ENCODE results near the gene SLC16A2. TPM values are rescaled to one million over a fixed set of nuclear protein-coding genes. Genes with fewer than 3 reads are reported as not detected.
"Not testable (repeated sequence)": the region's sequence is repeated elsewhere in the genome, so short reads cannot be mapped to it uniquely, and the experiment has no call there.

Gene SLC16A2
- total RNA-seq, 2 donors from 2014 or later = 0.70 to 2.1 TPM

DNA sequence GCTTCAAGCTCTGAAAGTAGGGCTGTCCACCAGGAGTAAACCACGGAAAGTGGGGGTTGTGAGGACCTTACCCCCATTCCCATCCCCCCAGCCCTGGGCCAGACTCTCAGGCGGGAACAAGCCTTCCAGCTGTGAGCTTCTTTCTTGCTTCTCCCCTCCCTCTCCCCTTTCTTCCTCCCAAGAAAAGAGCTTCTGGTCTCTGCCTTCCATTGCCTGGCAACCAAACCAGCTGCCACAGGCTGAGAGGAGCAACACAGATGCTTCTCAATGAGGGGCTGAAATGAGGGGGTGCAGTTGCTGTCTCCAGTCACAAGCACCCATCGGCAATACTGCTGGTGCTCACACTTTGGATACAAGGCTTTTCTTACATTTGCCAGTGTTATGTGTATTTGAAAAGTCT, 72.5 kb downstream of the SLC16A2 start:
- intact Hi-C loops (cut with DNase I, micrococcal nuclease) = no loop called here
- no peak for ATAC-seq

DNA sequence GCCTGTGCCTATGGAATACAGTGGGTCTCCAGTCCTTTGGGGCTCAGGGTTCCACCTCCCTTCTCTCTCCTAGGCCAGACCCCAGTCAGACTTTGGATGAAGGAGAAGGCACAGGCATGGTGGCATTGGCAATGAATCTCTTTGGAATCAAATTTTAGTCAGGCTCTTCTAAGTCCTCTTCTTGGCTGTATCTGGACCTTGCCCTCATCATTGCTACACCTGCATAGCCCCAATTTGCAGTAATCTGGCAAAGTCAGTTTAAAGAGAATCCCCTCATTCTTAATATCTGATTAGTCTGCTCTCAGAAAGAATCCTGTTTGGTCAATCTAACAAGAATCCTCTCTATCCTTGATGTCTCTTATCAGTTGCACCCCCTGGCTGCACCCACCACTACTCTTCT, 77.6 kb downstream of the SLC16A2 start:
- intact Hi-C loops (cut with DNase I, micrococcal nuclease) = no loop called here
- ATAC-seq (no peak), DNase-seq (no peak)

More for the DNA sequence above, 72.5 kb downstream of the SLC16A2 start:
- DNase-seq = no peak

DNA sequence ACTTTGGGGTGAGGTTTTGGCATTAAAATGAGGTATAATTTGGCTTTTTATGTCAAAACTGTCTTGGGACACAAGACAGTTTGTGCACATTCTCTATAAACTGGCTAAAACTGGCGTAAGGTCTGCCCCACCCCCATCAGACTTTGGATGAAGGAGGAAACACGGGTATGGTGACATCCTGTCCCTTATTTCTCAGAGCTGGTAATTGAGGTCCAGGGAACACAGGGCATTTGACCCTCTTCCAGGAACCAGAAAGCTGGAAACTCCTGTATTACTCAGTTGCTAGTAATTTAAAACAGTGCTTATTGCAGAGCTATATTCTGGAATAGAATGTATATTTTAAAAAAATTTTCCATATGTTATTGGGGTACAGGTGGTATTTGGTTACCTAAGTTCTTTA, 78.8 kb downstream of the SLC16A2 start:
- DNase-seq (no peak), ATAC-seq (no peak)
- intact Hi-C loops (cut with DNase I, micrococcal nuclease) = no loop called here

DNA sequence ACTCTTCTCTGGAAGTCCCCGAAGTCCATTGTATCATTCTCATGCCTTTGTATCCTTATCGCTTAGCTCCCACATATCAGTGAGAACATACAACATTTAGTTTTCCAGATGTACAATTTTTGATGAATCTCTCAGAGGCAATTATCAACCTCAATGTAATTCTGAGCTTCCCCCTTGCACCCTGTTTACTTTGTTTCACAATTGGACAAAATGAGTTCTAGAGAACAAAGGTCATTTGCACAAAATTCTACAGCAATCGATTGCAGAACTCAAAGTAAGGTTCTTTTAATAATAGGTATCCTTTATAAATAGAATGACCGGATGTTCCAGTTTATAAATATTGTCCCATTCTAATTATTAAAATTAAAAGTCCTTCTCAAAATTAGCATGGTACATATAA, 79.3 kb downstream of the SLC16A2 start:
- DNase-seq (no peak), ATAC-seq (no peak)
- intact Hi-C loops (cut with DNase I, micrococcal nuclease) = no loop called here

DNA sequence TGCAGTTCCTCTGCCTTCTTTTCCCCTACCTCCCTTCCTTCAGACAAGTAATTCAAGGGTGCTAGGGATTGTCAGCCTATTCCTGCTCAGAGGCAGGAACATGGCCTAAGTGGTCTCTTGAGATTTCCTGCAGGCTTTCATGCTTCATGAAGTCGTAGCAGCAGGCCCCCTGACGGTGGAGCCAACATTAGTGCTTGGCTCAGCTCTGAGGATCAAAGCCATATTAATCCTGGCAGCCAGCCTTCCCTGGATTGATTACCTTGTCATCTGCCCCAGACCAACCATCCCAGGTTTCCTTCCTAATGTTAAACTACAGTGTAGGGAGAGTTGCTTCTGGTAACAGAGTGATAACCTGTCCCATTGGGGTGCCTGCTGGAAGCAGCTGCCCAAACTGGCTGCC, 84.1 kb downstream of the SLC16A2 start:
- intact Hi-C loops (cut with DNase I, micrococcal nuclease) = no loop called here
- ATAC-seq = no peak
- DNase-seq = no peak

DNA sequence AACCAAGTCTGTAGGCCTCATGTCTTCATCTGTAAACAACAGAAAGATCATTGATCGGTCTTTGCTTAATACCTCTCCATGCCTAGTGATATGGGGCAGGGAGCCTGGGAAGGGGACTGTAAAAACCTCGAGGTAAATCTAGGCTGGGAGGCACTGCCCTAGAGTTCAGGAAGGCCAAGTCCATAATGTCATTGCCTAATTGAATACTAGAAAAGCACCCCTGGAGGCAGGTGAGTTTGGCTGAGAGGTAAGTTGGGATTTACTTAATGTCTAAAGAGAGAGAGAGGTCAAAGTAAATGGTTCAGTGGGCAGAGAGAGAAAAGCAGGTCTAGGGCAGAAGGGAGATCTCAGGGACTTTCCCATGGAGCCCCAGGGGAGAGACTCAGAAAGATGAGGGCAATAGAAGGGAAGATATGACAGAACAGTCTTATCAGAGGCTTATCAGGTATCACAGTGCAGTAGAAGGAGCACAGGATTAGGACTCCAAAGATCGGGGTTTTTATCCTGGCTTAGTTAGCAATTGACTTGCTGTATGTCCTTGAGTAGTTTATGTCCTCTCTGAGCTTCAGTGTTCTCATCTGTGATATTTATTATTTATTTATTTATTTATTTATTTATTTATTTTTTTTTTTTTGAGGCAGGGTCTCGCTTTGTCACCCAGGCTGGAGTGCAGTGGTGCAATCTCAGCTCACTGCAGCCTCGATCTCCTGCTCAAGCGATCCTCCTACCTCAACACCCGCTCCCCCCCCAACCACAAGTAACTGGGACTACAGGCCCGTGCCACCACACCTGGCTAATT, 85.2 kb downstream of the SLC16A2 start:
- intact Hi-C loops (cut with DNase I, micrococcal nuclease) = no loop called here
- ATAC-seq (no peak), DNase-seq (no peak)

DNA sequence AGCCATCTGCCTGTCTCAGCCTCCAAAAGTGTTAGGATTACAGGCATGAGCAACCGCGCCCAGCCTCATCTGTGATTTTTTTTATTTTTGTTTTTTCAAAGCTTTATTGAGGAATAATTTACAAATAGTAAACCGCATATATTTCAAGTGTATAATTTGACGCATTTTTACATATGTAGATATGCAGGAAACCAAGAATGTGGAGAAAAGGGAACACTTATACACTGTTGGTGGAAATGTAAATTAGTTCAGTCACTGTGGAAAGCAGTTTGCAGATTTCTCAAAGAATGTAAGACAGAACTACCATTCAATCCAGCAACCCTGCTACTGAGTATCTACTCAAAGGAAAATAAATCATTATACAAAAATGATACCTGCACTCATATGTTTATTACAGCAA, 85.9 kb downstream of the SLC16A2 start:
- DNase-seq (no peak), ATAC-seq (no peak)
- intact Hi-C loops (cut with DNase I, micrococcal nuclease) = no loop called here

DNA sequence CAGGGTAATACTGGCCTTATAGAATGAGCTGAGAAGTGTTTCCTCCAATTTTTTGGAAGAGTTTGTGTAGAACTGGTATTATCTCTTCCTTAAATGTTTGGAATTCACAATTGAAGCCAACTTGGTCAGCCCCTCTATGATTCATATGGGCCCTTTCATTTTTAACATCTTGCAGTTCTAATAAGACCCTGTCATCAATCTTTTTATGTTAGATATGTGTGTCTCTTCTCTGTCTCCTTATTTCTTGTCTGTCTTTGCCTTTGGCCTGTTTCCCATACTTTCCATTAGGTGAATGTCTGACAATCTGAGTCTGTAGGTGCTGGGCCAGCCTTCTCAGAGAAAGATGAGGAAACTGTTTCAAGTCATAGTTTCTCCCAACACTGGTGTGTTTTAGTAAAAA, 88.7 kb downstream of the SLC16A2 start:
- DNase-seq = no peak
- ATAC-seq = no peak
- intact Hi-C loops (cut with DNase I, micrococcal nuclease) = no loop called here

DNA sequence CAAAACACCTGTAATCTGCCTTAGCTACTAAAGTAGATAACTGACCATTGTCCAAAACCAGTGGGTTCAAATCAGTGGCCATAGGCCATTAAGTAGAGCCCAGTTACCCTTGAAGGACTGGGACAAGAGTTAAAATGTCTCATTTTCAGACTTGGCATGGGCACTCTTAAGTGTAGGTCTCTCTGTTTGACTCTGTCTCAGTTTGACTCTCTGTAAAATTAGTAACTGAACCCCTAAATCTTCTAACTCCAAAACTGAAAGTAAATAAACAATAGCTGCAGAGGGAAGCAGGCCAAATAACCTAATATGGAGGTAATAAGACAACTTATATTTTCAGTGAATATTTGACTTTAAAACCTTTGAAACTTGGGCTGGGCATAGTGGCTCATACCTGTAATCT, 89.1 kb downstream of the SLC16A2 start:
- ATAC-seq (no peak), DNase-seq (no peak)
- intact Hi-C loops (cut with DNase I, micrococcal nuclease) = no loop called here

DNA sequence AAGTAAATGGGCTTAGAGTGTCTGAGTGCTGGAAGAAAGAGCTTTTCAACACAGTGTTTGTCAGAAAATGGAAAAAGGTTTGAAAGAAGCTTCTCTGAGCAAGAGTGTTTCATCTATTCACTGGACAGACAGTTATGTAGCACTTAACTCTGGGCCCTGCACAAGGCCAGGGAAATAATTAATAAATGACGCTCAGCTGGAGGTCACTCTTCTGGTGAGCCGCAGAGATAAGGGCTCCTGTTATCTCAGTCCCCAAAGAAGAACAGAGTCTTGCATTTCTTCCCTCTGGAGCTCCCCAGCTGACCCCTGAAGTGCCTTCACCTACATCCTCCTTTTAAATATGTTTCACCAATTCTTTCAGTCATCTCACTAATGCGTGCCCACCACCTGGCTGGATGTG, 90.4 kb downstream of the SLC16A2 start:
- intact Hi-C loops (cut with DNase I, micrococcal nuclease) = no loop called here
- no peak for DNase-seq

DNA sequence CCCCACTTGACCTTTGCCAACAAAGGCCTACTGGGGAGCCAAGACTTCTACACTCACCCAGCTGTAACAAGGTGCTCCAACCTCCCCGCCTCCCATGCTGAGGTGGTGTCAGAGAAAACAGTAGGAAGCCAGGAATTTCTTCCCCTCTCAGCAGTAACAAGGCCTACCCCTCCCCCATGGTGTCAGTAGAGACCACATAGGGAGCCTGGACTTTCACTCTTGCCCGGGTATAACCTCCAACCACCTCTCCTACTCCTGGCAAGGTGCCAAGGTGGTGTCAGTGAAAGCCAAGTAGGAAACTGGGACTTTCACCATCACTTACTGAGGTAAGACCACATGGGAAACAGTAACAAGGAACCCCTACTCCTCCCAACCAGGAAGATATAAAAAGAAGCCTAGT, 93.1 kb downstream of the SLC16A2 start:
- DNase-seq = no peak
- no peak for ATAC-seq
- intact Hi-C loops (cut with DNase I, micrococcal nuclease) = no loop called here

More for the DNA sequence above, 90.4 kb downstream of the SLC16A2 start:
- no peak for ATAC-seq

DNA sequence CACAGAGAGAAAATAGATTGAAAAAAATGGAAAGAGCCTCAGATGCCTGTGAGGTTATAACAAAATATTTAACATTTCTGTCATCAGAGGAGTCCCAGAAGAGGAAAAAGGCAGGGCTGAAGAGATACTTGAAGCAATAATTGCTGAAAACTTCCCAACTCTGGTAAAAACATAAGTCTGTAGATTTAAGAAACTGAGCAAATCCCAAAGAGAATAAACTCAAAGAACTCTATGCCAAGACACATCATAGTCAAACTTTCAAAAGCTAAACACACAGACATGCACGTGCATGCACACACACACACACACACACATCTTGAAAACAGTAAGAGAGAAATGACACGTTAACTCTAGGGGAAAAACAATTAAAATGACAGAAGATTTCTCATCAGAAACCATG, 94.1 kb downstream of the SLC16A2 start:
- intact Hi-C loops (cut with DNase I, micrococcal nuclease) = no loop called here
- DNase-seq (no peak), ATAC-seq (no peak)

DNA sequence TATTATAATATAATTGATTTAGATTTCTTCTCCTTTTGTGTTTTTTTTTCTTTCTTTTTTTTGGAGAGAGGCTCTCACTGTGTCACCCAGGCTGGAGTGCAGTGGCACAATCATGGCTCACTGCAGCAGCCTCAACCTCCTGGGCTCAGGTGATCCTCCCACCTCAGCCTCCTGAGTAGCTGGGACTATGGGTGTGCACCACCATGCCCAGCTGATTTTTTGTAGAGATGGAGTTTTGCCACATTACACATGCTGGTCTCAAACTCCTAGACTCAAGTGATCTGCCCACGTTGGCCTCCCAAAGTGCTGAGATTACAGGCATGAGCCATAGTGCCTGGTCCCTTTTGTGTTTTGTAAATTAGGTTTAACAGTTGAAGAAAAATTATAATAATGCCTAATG, 94.7 kb downstream of the SLC16A2 start:
- ATAC-seq; DNase-seq; intact Hi-C loops (cut with DNase I, micrococcal nuclease): not testable (repeated sequence)

DNA sequence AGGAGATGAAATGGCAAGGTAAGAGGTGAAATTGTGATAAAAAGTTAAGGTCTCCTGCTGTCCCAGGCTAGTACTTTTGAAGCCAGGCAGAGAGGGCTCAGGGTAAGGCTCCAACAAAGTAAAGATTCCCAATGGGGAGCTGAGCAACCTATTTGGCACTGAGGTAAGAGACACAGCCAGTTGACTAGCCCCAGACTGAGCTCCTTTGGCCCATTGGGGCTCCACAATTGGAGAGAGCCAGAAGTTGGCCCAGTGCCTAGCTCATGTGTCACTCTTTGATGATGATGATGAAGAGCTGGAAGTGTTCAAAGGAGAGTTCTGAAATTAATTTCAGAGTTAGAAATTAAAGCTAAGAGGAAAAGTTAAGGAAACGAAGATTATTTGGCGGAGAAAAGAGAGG, 98.6 kb downstream of the SLC16A2 start:
- no peak for ATAC-seq
- no peak for DNase-seq
- intact Hi-C loops (cut with DNase I, micrococcal nuclease) = no loop called here

DNA sequence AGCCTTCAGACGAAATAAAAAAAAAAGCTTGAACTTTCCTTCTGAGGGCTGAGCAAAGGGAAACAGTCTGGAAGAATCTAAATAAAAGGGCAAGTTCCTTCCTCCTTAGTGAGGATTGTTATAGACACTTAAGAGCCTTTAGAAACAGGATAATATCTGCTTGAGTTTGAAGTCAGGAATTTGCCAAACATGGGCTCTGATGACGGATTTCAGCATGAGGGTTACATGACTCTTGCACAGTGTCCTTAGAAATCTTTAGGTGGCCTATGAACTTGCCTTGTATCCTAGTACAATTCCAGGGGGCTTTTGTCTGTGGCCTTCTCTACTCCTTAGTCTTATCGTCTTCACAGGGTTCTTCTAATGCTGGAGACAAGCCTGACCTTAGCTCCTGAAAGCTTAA, 99.0 kb downstream of the SLC16A2 start:
- ATAC-seq = no peak
- intact Hi-C loops (cut with DNase I, micrococcal nuclease) = no loop called here

DNA sequence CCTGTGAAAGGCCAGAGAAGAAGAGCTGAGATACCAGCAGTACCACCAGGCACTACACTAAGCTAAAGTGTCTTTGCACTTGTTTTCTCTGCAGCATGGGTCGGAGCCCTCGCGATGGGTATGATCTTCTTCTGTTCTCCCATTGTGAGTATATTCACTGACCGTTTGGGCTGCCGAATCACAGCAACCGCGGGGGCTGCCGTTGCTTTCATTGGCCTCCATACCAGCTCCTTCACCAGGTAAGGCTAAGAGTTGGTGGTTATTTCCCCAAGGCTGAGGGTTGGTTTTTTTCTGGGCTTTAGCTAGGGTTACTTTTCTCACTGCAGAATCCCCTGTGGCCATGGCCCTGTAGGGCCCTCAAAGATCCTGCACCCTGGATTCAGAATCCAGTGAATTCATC, 99.6 kb downstream of the SLC16A2 start:
- no peak for ATAC-seq
- DNase-seq = no peak
- intact Hi-C loops (cut with DNase I, micrococcal nuclease) = no loop called here

More for the DNA sequence above, 99.0 kb downstream of the SLC16A2 start:
- no peak for DNase-seq

DNA sequence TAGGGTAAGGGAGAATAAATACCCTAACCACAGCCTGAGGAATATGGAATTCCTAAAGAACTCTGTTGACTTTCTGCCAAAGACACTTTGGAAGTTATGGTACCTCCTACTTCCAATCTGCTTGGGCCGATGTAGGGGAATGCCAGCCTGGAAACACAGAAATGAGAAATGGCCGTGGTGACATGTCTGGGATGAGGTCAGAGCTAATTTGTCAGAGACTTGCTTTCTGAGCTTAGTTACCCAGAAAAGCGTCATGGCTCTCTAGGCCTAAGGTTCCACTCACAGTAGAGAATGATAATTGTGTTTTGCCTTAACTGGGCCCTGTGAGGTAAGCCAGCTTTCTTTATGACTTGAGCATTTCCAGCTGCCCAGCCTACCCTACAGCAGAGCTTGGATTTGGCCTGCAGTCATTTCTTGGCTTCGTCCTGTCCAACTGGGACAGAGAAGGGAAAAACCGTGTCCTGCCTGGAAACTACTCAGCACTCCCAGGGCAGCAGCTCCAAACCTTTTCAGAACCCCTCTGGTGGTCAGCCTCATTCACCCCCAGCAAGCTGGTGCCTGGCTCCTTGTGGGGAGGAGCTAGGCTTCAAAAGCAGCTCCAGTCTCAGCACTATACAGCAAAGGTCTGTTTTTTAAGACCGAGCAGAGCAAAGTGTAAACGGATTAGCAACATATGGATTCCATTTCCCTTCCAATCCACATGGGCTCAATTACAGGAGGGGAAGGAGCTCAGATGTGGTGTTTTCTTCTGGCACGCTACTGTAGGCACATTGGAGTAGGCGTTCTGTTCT, 100.9 kb downstream of the SLC16A2 start:
- intact Hi-C loops (cut with DNase I, micrococcal nuclease) = no loop called here
- no peak for ATAC-seq
- no peak for DNase-seq

DNA sequence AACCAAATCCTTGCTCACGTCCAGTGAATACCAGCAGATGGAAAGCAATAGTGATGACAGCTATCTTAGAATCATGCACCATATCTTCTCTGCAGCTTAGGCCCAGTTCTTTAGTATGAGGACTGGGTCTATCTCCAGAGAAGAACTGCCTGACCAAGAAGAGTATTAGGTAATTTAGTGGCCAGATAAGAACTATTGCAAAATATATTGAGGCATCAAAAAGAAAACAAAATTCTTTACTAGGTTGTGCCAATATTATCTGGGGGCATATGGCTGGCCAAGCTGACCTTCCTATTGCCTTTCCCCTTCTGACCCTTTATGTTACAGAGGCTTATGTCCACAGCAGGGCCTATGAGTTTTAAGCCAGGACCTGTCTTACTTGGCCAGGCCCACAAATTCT, 101.9 kb downstream of the SLC16A2 start:
- intact Hi-C loops (cut with DNase I, micrococcal nuclease) = no loop called here
- ATAC-seq = no peak
- DNase-seq = no peak

DNA sequence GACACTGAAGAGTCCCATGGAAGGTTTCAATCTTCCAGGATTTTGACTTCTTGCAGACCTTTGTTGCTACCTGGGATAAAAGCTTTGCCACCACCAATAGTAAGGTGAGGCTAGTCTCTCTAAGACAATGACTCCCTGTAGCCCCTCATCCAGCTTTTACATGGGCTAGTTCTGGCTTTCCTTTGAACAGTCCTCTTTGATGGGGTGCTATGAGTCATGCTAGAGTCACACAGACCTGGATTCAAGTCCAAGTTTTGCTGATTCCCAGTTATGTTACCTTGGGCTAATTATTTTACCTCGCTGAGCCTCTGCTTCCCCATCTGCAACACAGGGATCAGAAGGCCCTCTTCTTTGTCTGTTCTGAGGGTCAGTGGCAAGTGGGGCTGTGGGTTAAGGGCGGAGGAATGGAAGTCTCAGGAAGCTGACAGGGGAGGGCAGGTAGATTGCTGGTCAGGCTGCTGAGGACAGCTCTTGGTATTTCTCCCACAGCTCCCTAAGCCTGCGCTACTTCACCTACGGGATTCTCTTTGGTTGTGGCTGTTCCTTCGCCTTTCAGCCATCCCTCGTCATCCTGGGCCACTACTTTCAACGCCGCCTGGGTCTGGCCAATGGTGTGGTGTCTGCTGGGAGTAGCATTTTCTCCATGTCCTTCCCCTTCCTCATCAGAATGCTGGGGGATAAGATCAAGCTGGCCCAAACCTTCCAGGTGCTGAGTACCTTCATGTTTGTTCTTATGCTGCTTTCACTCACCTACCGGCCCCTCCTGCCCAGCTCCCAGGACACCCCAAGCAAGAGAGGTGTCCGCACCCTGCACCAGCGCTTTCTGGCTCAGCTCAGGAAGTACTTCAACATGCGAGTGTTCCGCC, 102.8 kb downstream of the SLC16A2 start:
- intact Hi-C loops (cut with DNase I, micrococcal nuclease) = no loop called here
- no peak for ATAC-seq
- no peak for DNase-seq

DNA sequence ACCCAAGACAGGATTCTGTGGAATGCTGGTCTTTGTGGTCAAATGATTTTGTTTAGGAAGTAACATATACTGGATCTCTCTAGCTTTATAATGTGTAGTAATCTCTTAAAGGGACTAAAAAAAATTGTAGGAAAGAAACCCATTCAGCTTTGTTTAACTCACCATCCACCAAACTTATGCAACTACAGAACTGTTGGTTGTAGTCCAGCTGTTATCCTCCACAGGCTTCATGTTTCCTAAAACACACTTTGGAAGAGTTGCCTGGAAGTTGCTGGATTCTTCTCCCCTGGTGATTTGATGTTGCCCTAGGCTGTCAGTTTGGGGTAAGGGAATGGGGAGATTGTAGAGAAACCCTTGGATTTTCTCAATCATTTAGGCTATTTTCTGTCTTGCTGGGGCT, 103.8 kb downstream of the SLC16A2 start:
- intact Hi-C loops (cut with DNase I, micrococcal nuclease) = no loop called here
- no peak for ATAC-seq
- no peak for DNase-seq

Measured in left colon (tissue), 2 donors.